ENCODE results near the gene LHFPL6. TPM values are rescaled to one million over a fixed set of nuclear protein-coding genes. Genes with fewer than 3 reads are reported as not detected.

The LHFPL6 gene
- polyA plus RNA-seq, 2 of the 4 experiments (the other 2 are of a cell fraction), result 1.7 to 5.4 TPM

DNA sequence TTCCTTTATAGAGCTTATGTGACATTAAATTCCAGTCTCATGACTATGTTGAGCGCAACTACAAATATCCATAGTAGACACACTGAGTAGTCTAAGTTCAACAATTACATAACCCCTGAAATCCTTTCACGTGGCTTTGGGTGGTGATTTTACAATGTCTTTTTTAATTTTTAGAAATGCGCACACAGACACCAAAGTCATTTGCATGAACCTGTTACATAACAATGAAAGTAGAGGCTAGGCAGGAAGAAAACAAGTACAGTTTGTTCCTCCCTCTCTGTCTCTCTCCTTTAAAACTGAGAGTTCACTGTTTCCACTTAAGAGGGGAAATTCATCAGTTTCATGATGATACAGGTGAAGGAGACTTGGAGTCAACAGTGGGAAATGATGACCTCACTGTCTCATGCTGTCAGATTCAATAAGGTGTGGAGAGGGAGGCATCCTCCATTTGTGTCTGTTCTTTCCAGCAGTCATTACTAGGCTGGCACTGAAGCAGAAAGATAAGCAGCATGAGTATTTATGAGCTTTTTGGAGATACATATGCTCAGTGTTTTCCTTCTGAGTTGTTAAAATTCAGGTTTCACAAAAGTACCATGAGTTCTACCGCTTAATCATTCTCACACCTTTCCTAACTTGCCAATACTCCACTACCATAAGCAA lies 201.8 kb downstream of the LHFPL6 start:
- no peak for FAIRE-seq
- ChIA-PET CTCF (no interaction called here), POLR2A (no interaction called here)
- no peaks in the 10 kb centered on the region for H3K4me1 ChIP-seq
- no peak overlapping the region for H3K4me2 ChIP-seq
- no peak overlapping the region for H3K4me3 ChIP-seq
- TF ChIP-seq RARB (CRISPR knock-in tag; IDR thresholded peaks at IDR 0.05) (no peak), POLR2A (IDR thresholded peaks at IDR 0.05; ENCODE audit: low read length) (no peak), HOXA7 (CRISPR knock-in tag; IDR thresholded peaks at IDR 0.05) (no peak), SMC3 (IDR thresholded peaks at IDR 0.05) (no peak), RNF2 (IDR thresholded peaks at IDR 0.05; ENCODE audit: borderline replicate concordance, low read depth) (no peak), ZC3H11A (IDR thresholded peaks at IDR 0.05) (no peak), ZNF302 (CRISPR knock-in tag; IDR thresholded peaks at IDR 0.05) (no peak), CHD2 (IDR thresholded peaks at IDR 0.05; ENCODE audit: low read length, partially characterized antibody) (no peak), KDM1A (IDR thresholded peaks at IDR 0.05; ENCODE audit: low read depth) (no peak), MYC (IDR thresholded peaks at IDR 0.05; ENCODE audit: borderline replicate concordance, low read length) (no peak), SREBF2 (IDR thresholded peaks at IDR 0.05) (no peak), EHMT2 (IDR thresholded peaks at IDR 0.05; ENCODE audit: low read depth) (no peak), JUNB (IDR thresholded peaks at IDR 0.05) (no peak), RAD21 (conservative IDR thresholded peaks at IDR 0.05 in 1 of 2, IDR thresholded peaks at IDR 0.05 in 1 of 2) (no peak), ESRRA (IDR thresholded peaks at IDR 0.05; ENCODE audit: borderline replicate concordance, low read length) (no peak), NR3C1 (IDR thresholded peaks at IDR 0.05) (no peak), POLR2AphosphoS2 (conservative IDR thresholded peaks at IDR 0.05; ENCODE audit: low read length) (no peak)
- TF ChIP-seq, protein P1, sequence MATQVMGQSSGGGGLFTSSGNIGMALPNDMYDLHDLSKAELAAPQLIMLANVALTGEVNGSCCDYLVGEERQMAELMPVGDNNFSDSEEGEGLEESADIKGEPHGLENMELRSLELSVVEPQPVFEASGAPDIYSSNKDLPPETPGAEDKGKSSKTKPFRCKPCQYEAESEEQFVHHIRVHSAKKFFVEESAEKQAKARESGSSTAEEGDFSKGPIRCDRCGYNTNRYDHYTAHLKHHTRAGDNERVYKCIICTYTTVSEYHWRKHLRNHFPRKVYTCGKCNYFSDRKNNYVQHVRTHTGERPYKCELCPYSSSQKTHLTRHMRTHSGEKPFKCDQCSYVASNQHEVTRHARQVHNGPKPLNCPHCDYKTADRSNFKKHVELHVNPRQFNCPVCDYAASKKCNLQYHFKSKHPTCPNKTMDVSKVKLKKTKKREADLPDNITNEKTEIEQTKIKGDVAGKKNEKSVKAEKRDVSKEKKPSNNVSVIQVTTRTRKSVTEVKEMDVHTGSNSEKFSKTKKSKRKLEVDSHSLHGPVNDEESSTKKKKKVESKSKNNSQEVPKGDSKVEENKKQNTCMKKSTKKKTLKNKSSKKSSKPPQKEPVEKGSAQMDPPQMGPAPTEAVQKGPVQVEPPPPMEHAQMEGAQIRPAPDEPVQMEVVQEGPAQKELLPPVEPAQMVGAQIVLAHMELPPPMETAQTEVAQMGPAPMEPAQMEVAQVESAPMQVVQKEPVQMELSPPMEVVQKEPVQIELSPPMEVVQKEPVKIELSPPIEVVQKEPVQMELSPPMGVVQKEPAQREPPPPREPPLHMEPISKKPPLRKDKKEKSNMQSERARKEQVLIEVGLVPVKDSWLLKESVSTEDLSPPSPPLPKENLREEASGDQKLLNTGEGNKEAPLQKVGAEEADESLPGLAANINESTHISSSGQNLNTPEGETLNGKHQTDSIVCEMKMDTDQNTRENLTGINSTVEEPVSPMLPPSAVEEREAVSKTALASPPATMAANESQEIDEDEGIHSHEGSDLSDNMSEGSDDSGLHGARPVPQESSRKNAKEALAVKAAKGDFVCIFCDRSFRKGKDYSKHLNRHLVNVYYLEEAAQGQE (IDR thresholded peaks at IDR 0.05), result no peak
- TF ChIP-seq, protein P2, sequence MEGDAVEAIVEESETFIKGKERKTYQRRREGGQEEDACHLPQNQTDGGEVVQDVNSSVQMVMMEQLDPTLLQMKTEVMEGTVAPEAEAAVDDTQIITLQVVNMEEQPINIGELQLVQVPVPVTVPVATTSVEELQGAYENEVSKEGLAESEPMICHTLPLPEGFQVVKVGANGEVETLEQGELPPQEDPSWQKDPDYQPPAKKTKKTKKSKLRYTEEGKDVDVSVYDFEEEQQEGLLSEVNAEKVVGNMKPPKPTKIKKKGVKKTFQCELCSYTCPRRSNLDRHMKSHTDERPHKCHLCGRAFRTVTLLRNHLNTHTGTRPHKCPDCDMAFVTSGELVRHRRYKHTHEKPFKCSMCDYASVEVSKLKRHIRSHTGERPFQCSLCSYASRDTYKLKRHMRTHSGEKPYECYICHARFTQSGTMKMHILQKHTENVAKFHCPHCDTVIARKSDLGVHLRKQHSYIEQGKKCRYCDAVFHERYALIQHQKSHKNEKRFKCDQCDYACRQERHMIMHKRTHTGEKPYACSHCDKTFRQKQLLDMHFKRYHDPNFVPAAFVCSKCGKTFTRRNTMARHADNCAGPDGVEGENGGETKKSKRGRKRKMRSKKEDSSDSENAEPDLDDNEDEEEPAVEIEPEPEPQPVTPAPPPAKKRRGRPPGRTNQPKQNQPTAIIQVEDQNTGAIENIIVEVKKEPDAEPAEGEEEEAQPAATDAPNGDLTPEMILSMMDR (IDR thresholded peaks at IDR 0.05), result no peak
- no peak for ATAC-seq
- no peak overlapping the region for H3K27ac ChIP-seq
- no peaks in the 10 kb centered on the region for H3K9me3 ChIP-seq
- 69% methylated on average over 4 of the region's 4 CpGs for WGBS (ENCODE audit: missing lambda C conversion rate)
- DNase-seq (ENCODE audit: low read depth in 1 of 2, low spot score in 1 of 2), result no peak

DNA sequence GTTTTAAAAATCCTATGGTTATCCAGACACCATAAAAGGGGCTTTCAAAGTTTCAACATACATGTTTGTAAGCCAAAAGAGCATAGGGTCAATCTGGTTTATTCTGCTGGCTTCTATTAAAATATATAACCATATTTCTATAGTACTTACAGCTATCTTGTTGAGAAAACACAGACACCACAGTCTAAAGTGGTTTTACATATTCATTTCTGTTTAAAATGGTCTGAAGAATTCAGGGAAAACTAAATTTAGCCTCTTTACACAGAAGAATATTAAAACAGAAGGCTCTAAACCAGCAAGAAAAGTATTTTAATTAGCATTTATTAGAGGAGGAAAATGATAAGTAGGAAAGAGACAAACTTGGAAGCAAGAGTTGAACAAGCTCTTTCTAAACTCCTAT lies 203.9 kb downstream of the LHFPL6 start:
- no peak overlapping the region for H3K4me3 ChIP-seq
- H3K4me2 ChIP-seq, result no peak overlapping the region
- no peak for ATAC-seq
- no peaks in the 10 kb centered on the region for H3K4me1 ChIP-seq
- H3K27ac ChIP-seq, result no peak overlapping the region
- CTCF ChIA-PET, result no interaction called here
- DNase-seq (ENCODE audit: low read depth in 1 of 2, low spot score in 1 of 2), result no peak
- no peaks in the 10 kb centered on the region for H3K9me3 ChIP-seq
- POLR2A ChIA-PET, result no interaction called here
- FAIRE-seq, result no peak
- no peak for TF ChIP-seq EP300 (IDR thresholded peaks at IDR 0.05)
- no peak for TF ChIP-seq CBX2 (IDR thresholded peaks at IDR 0.05; ENCODE audit: borderline replicate concordance, low read depth)
- TF ChIP-seq, protein P3, sequence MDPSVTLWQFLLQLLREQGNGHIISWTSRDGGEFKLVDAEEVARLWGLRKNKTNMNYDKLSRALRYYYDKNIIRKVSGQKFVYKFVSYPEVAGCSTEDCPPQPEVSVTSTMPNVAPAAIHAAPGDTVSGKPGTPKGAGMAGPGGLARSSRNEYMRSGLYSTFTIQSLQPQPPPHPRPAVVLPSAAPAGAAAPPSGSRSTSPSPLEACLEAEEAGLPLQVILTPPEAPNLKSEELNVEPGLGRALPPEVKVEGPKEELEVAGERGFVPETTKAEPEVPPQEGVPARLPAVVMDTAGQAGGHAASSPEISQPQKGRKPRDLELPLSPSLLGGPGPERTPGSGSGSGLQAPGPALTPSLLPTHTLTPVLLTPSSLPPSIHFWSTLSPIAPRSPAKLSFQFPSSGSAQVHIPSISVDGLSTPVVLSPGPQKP (IDR thresholded peaks at IDR 0.05; ENCODE audit: low read depth, low read length), result no peak
- no peak for TF ChIP-seq RARB (CRISPR knock-in tag; IDR thresholded peaks at IDR 0.05)
- TF ChIP-seq EHMT2 (IDR thresholded peaks at IDR 0.05; ENCODE audit: low read depth), result no peak
- TF ChIP-seq HDAC2 (IDR thresholded peaks at IDR 0.05), result no peak
- no peak for TF ChIP-seq CHD4 (IDR thresholded peaks at IDR 0.05; ENCODE audit: borderline replicate concordance)
- no peak for TF ChIP-seq HOXB5 (CRISPR knock-in tag; IDR thresholded peaks at IDR 0.05)
- TF ChIP-seq, protein P4, sequence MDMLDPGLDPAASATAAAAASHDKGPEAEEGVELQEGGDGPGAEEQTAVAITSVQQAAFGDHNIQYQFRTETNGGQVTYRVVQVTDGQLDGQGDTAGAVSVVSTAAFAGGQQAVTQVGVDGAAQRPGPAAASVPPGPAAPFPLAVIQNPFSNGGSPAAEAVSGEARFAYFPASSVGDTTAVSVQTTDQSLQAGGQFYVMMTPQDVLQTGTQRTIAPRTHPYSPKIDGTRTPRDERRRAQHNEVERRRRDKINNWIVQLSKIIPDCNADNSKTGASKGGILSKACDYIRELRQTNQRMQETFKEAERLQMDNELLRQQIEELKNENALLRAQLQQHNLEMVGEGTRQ (IDR thresholded peaks at IDR 0.05), result no peak
- TF ChIP-seq MYC (IDR thresholded peaks at IDR 0.05; ENCODE audit: borderline replicate concordance, low read length), result no peak
- no peak for TF ChIP-seq MAFK (IDR thresholded peaks at IDR 0.05; ENCODE audit: partially characterized antibody)
- TF ChIP-seq NPAS2 (CRISPR knock-in tag; IDR thresholded peaks at IDR 0.05; ENCODE audit: borderline replicate concordance), result no peak
- TF ChIP-seq, protein P5, sequence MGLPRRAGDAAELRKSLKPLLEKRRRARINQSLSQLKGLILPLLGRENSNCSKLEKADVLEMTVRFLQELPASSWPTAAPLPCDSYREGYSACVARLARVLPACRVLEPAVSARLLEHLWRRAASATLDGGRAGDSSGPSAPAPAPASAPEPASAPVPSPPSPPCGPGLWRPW (IDR thresholded peaks at IDR 0.05), result no peak
- TF ChIP-seq BHLHE40 (IDR thresholded peaks at IDR 0.05; ENCODE audit: low read depth, low read length), result no peak
- TF ChIP-seq KDM5A (IDR thresholded peaks at IDR 0.05), result no peak
- no peak for TF ChIP-seq NR3C1 (IDR thresholded peaks at IDR 0.05)
- TF ChIP-seq CEBPB (IDR thresholded peaks at IDR 0.05), result no peak
